ENCODE data around the gene TLR5.
A peak's percentile ranks its signal among the peaks of the same experiment; 100 is the strongest.

The TLR5 gene

GRCh38 chr1:223140611-223141405 is 2.2 kb downstream of the TLR5 start:
- no peak for TF ChIP-seq POLR2A (IDR thresholded peaks at IDR 0.05; ENCODE audit: low read length)
- no peak for TF ChIP-seq GATA1 (IDR thresholded peaks at IDR 0.05; ENCODE audit: low read depth, low read length)
- DNase-seq = no peak

GRCh38 chr1:223137455-223138085 is 5.5 kb downstream of the TLR5 start:
- DNase-seq = peak in 1 of 2 experiments; percentile 5
- TF ChIP-seq POLR2A (IDR thresholded peaks at IDR 0.05; ENCODE audit: low read length) (no peak), GATA1 (IDR thresholded peaks at IDR 0.05; ENCODE audit: low read depth, low read length) (no peak)

GRCh38 chr1:223136086-223136485 is 7.0 kb downstream of the TLR5 start:
- DNase-seq = no peak
- no peak for TF ChIP-seq POLR2A (IDR thresholded peaks at IDR 0.05; ENCODE audit: low read length)
- TF ChIP-seq GATA1 (IDR thresholded peaks at IDR 0.05; ENCODE audit: low read depth, low read length) = no peak

GRCh38 chr1:223135176-223135942 is 7.7 kb downstream of the TLR5 start:
- DNase-seq = no peak
- no peak for TF ChIP-seq GATA1 (IDR thresholded peaks at IDR 0.05; ENCODE audit: low read depth, low read length)
- TF ChIP-seq POLR2A (IDR thresholded peaks at IDR 0.05; ENCODE audit: low read length) = no peak

DNA sequence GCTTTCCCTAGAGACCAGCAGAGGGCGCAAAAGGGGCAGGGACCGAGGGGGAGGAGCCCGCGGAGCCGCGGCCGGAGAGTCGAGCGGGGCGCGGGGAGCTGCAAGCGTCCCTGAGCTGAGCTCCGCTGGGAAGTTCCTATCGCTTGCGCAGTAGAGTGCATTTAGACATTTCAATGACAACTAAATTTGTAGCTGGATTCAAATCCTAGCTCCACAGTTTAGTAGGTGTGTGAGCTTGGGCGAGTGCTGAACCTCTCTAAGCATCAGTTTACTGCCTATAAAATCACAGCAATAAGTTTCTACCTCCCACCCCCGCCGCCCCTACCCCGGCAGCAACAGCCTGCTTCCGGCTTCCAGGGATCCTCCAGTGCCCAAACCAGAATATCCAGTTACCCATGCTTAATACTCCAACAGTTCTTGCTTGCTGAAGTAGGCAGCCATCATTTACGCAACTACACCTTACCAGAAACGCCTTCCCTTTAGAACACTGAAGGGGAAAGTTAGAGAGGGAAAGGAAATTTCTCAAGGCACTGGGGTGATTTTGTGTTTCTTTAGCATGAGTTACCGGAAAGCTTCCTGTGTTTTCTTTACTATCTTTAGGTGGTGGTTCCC is 9.1 kb downstream of the TLR5 start:
- TF ChIP-seq GATA1 (IDR thresholded peaks at IDR 0.05; ENCODE audit: low read depth, low read length) (no peak), POLR2A (IDR thresholded peaks at IDR 0.05; ENCODE audit: low read length) (no peak)
- peak; percentile 69 to 83 for DNase-seq

- DNase-seq = no peak
- TF ChIP-seq GATA1 (IDR thresholded peaks at IDR 0.05; ENCODE audit: low read depth, low read length) = no peak
- no peak for TF ChIP-seq POLR2A (IDR thresholded peaks at IDR 0.05; ENCODE audit: low read length)
Measured at GRCh38 chr1:223133306-223133823, 9.7 kb downstream of the TLR5 start.

GRCh38 chr1:223129229-223129901 is 13.7 kb downstream of the TLR5 start:
- TF ChIP-seq GATA1 (IDR thresholded peaks at IDR 0.05; ENCODE audit: low read depth, low read length) (no peak), POLR2A (IDR thresholded peaks at IDR 0.05; ENCODE audit: low read length) (no peak)
- peak; percentile 58 to 71 for DNase-seq

- no peak for DNase-seq
- TF ChIP-seq POLR2A (IDR thresholded peaks at IDR 0.05; ENCODE audit: low read length) (no peak), GATA1 (IDR thresholded peaks at IDR 0.05; ENCODE audit: low read depth, low read length) (no peak)
Measured at GRCh38 chr1:223126741-223127140, 16.3 kb downstream of the TLR5 start.

- DNase-seq = no peak
- TF ChIP-seq POLR2A (IDR thresholded peaks at IDR 0.05; ENCODE audit: low read length) = no peak
- TF ChIP-seq GATA1 (IDR thresholded peaks at IDR 0.05; ENCODE audit: low read depth, low read length) = no peak
Measured at GRCh38 chr1:223125766-223126165, 17.3 kb downstream of the TLR5 start.

DNA sequence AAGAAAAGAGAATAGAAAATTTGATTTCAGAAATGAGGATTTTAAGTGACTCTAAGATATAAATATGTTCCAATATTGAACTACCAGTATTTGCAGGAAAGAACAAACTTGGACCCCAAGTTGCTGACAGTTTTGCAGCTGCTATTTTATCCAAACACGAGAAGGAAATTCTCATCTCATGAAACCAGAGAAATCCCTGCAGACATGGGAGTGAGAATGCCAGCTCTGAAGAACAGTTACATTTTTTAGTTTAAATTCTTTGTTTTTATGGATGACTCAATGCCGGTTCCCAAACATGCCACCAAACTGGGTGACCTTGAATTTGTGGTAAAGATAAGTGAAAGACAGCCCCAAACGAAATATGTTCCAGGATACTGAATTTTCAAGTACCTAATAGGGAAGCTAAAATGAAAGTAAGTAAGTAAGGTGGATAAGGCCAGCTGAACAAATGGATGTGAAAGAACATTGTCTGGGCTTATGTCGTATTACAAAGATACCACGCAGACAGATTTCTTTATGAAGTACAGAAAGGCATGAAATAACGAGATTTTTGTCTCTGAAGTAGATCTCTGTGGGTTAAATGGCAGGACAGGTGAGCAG is 19.9 kb downstream of the TLR5 start:
- TF ChIP-seq GATA1 (IDR thresholded peaks at IDR 0.05; ENCODE audit: low read depth, low read length) (no peak), POLR2A (IDR thresholded peaks at IDR 0.05; ENCODE audit: low read length) (no peak)
- DNase-seq = no peak

DNA sequence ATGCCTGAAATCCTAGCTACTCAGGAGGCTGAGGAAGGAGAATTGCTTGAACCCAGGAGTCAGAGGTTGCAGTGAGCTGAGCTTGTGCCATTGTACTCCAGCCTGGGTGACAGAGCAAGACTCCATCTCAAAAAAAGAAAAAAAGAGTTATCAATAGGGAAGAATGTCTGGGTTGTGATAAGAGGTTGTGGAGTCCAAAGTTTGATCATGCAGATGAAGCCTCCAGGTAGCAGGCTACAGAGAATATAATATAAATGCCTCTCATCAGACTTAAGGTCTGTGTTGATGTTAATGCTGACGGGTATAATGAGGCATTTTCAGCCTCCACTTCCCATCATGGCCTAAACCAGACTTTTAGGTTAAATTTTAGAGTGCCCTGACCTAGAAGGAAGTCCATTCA is 24.6 kb downstream of the TLR5 start:
- no peak for DNase-seq
- no peak for TF ChIP-seq GATA1 (IDR thresholded peaks at IDR 0.05; ENCODE audit: low read depth, low read length)
- no peak for TF ChIP-seq POLR2A (IDR thresholded peaks at IDR 0.05; ENCODE audit: low read length)

- no peak for DNase-seq
- no peak for TF ChIP-seq POLR2A (IDR thresholded peaks at IDR 0.05; ENCODE audit: low read length)
- no peak for TF ChIP-seq GATA1 (IDR thresholded peaks at IDR 0.05; ENCODE audit: low read depth, low read length)
Measured at GRCh38 chr1:223116950-223117349, 26.1 kb downstream of the TLR5 start.

- TF ChIP-seq GATA1 (IDR thresholded peaks at IDR 0.05; ENCODE audit: low read depth, low read length) (no peak), POLR2A (IDR thresholded peaks at IDR 0.05; ENCODE audit: low read length) (no peak)
- DNase-seq = no peak
Measured at GRCh38 chr1:223114871-223115270, 28.2 kb downstream of the TLR5 start.

All from erythroblast (primary cell).